ENCODE data around the gene BPIFB6.

DNA sequence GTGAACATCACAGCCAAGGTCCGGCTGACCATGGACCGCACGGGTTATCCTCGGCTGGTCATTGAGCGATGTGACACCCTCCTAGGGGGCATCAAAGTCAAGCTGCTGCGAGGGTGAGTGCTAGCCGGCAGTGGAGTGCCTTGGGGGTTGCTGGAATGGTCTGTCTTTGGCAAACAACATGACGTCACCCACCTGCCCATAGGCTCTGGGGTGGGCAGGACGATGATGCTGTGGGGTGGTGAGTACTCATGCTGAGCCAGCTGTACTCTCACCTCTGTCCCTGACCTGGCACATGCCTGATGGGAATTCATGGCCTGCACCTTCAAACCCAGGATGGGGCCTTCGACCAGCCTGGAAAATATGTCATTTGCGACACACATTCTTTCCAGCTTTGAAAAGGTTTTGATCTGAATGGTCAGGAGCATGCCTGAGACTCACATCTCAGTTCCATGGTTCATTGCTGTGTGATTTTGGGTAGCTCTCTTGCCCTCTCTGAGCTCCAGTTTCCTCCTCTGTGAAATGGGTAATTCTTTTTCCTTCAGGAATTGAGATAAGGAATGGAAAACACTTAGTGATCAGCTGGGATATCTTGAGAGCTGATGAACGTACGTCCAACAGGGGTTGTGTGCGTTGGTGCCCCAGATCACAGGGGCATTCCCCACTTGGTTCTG is 54.7 kb downstream of the BPIFB6 start:
- TF ChIP-seq CTCF (IDR thresholded peaks at IDR 0.05) (no peak), POLR2A (IDR thresholded peaks at IDR 0.05) (no peak)
